ENCODE results near the gene OR8J1.
"Not testable (repeated sequence)": the region's sequence is repeated elsewhere in the genome, so short reads cannot be mapped to it uniquely, and the experiment has no call there.

OR8J1 gene, protein sequence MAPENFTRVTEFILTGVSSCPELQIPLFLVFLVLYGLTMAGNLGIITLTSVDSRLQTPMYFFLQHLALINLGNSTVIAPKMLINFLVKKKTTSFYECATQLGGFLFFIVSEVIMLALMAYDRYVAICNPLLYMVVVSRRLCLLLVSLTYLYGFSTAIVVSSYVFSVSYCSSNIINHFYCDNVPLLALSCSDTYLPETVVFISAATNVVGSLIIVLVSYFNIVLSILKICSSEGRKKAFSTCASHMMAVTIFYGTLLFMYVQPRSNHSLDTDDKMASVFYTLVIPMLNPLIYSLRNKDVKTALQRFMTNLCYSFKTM

GRCh38 chr11:56353991-56354390 is at the start of gene OR8J1:
OR8J1 (plus strand) TSS chr11:56354291; CDS start chr11:56360247, 5,956 bp downstream.
- DNase-seq (ENCODE audit: low read depth): no peak

DNA sequence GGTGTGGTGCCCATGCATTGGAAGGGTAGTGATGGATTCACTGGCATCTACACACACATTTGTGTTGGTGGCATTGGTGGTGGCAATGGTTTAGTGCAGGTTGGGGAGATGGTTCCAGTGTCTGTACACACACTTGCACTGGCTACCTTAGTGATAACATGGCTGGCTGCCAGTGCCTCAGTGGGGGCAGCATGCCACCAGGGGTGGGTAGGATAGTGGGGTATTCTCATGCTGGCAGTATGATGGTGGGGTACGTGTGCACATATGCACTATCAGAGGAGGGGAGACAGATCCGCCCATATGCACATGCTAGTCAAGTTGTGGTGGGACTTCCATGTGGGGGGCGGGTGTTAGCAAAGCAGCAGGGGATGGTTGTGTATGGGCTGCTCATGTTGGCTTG is 46.3 kb upstream of the OR8J1 start:
- DNase-seq (ENCODE audit: low read depth): no peak

DNA sequence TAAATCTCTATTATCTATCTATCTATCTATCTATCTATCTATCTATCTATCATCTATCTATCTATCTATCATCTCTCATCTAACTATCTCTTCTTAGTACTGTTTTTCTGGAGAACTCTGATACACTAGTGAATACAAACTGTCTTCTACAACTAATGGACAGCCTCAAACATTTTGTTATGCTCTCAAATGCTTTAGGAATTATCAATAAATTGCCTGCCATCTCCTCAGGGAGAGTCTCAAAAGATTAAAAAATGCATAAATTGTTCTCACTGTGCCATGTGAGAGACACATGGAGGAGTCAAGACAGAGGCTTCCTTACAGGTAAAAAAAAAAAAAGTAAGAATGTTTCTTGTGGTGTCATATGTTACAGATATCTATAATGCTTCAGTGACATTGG is 39.2 kb upstream of the OR8J1 start, which contains the start of gene OR8K3:
Gene OR8K3, plus strand, starts transcription at position 301 of the 400 bp plus-strand sequence. CDS start 3,163 bp downstream, outside the sequence.
- no peak for DNase-seq (ENCODE audit: low read depth)

DNA sequence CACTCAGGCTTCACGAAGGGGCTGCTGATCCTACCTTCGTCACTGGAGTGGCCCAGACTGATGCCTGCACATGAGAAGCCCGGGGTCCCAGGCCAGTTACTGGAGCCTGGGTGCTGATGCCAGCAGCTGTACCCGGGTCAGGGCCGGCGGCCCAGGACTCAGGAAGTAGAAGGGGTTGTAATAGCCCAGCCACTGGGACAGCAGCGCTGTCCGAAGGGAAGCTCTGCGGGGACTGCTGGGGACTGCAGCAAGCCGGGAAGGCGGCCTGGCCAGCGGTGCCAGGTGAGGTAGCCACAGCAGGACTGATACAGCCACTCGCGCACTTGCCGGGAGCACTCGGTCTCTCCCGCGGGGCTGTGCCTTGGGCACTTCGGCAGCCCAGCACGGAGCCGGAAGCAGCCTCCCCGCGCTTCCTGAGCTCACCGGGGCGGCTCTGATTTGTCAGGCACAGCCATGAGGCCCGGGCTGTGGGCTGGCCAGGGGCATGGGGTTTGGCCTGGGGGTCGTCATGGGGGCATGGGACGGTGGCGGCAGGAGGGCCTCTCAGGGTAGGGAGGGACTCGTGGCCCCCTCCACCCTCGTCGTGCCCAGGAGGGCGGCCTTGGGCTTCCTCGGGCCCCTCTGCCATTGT is 22.1 kb upstream of the OR8J1 start:
- DNase-seq (ENCODE audit: low read depth): no peak

- no peak for DNase-seq (ENCODE audit: low read depth)
Measured at GRCh38 chr11:56333156-56333555, 20.9 kb upstream of the OR8J1 start.

GRCh38 chr11:56340289-56340688 is 13.8 kb upstream of the OR8J1 start:
- DNase-seq (ENCODE audit: low read depth): no peak

- no peak for DNase-seq (ENCODE audit: low read depth)
Measured at GRCh38 chr11:56345739-56346138, 8.4 kb upstream of the OR8J1 start, which contains the start of gene OR8K1. OR8K1 (plus strand) TSS chr11:56346039; CDS start chr11:56346039, 0 bp downstream.

GRCh38 chr11:56375324-56375723 is 21.2 kb downstream of the OR8J1 start, which contains the start of gene OR8U1:
OR8U1 (plus strand) TSS chr11:56375624; CDS start chr11:56375624, 0 bp downstream.
- no peak for DNase-seq (ENCODE audit: low read depth)

GRCh38 chr11:56380120-56380519 is 26.0 kb downstream of the OR8J1 start:
- no peak for DNase-seq (ENCODE audit: low read depth)

DNA sequence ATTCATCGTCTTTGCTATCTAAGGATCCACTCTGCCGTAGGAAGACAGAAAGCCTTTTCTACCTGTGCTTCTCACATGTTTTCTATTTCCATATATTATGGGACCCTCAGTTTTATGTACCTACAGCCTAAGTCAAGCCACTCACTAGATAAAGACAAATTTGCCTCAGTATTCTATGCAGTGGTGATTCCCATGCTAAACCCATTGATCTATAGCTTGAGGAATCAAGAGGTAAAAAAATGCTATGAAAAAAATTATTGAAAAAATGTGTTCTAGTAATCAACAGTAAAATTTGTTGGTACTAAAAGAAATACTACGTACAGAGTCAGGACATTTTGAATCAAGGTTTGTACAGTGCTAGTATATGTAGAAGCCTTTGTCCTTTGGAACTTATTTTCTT is 40.3 kb downstream of the OR8J1 start:
- no peak for DNase-seq (ENCODE audit: low read depth)

- DNase-seq (ENCODE audit: low read depth): no peak
Measured at GRCh38 chr11:56396047-56396446, 42.0 kb downstream of the OR8J1 start.

DNA sequence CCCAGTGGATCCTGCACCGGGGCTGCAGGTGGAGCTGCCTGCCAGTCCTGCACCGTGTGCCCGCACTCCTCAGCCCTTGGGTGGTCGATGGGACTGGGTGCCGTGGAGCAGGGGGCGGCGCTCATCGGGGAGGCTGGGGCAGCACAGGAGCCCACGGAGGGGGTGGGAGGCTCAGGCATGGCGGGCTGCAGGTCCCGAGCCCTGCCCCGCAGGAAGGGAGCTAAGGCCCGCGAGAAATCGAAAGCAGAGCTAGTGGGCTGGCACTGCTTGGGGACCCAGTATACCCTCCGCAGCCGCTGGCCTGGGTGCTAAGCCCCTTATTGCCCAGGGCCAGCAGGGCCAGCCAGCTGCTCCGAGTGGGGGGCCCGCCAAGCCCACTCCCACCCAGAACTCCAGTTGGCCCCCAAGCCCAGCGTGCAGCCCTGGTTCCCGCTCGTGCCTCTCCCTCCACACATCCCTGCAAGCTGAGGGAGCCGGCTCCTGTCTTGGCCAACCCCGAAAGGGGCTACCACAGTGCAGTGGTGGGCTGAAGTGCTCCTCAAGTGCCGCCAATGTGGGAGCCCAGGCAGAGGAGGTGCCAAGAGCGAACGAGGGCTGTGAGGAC is 47.9 kb downstream of the OR8J1 start:
- not testable (repeated sequence) for DNase-seq (ENCODE audit: low read depth)

- DNase-seq (ENCODE audit: low read depth): no peak
Measured at GRCh38 chr11:56404393-56404792, 50.3 kb downstream of the OR8J1 start.

- no peak for DNase-seq (ENCODE audit: low read depth)
Measured at GRCh38 chr11:56410801-56411200, 56.7 kb downstream of the OR8J1 start.
